OCI-M2 (cell line): ENCODE results near the gene CAPN5.

ENCODE experiments used
- DNase-seq: peaks from one replicate; lab custom pipeline; 2025; ENCODE audit not compliant: unreplicated experiment; lab: John Stamatoyannopoulos, UW

Gene CAPN5

GRCh38 chr11:77129069-77129841 is 62.5 kb downstream of the CAPN5 start:
- no peak for DNase-seq

- no peak for DNase-seq
These were observed 63.3 kb downstream of the CAPN5 start for GRCh38 chr11:77129842-77130756.

- DNase-seq = no peak
These were observed 64.2 kb downstream of the CAPN5 start for GRCh38 chr11:77130763-77131513.

GRCh38 chr11:77131560-77131959 is 64.8 kb downstream of the CAPN5 start:
- DNase-seq = no peak

- no peak for DNase-seq
These were observed 68.3 kb downstream of the CAPN5 start for GRCh38 chr11:77135069-77135468.

GRCh38 chr11:77136074-77136473 is 69.3 kb downstream of the CAPN5 start:
- no peak for DNase-seq

GRCh38 chr11:77136784-77137420 is 70.1 kb downstream of the CAPN5 start:
- DNase-seq = no peak

GRCh38 chr11:77137421-77137820 is 70.7 kb downstream of the CAPN5 start:
- no peak for DNase-seq

GRCh38 chr11:77138106-77138649 is 71.4 kb downstream of the CAPN5 start:
- DNase-seq = no peak

- DNase-seq = no peak
These were observed 72.4 kb downstream of the CAPN5 start for GRCh38 chr11:77139201-77139600.

- DNase-seq = no peak
These were observed 73.6 kb downstream of the CAPN5 start for GRCh38 chr11:77140231-77140851.

GRCh38 chr11:77141034-77141433 is 74.3 kb downstream of the CAPN5 start:
- no peak for DNase-seq

GRCh38 chr11:77141475-77141874 is 74.7 kb downstream of the CAPN5 start:
- no peak for DNase-seq

GRCh38 chr11:77142091-77142975 is 75.6 kb downstream of the CAPN5 start:
- DNase-seq = no peak

GRCh38 chr11:77143405-77144020 is 76.7 kb downstream of the CAPN5 start:
- no peak for DNase-seq

GRCh38 chr11:77144196-77144856 is 77.6 kb downstream of the CAPN5 start:
- DNase-seq = no peak

GRCh38 chr11:77144857-77145428 is 78.2 kb downstream of the CAPN5 start:
- no peak for DNase-seq
